K562 (cell line): Measurements from ENCODE around the gene SLCO1B1. TPM values are rescaled to one million over a fixed set of nuclear protein-coding genes. Genes with fewer than 3 reads are reported as not detected.

Source experiments
- ATAC-seq: fragments of 200-7000 bp; cut with Tn5 transposase; 3 replicates; pipeline ENCODE4 v1.9.1; 2020; ENCODE audit warnings: moderate library complexity
- BruUV-seq: library from RNA; stranded (reverse); fragments of 400-500 nt; replicated peaks from 2 replicates; lab custom pipeline; 2021; lab: Mats Ljungman, UMichigan
- CTCF ChIA-PET: fragments of 300-600 bp; formaldehyde crosslinking; extraction: SDS; loops from one replicate; lab custom pipeline; 2021; ENCODE audit warnings: low intra/inter-chr PET ratio; lab: Yijun Ruan, JAX
- POLR2A ChIA-PET: fragments of 300-600, 350-650 bp; sonication (Branson Sonifier 250); formaldehyde crosslinking; extraction: SDS; loops from one replicate; lab custom pipeline; 2021; ENCODE audit warnings: antibody characterized with exemption, inconsistent platforms; lab: Yijun Ruan, JAX
- DNase-seq, 4 experiments: peaks; one replicate each; pipeline versions ENCODE4 v3.0.0 to v3.0.0-alpha.2; 2011 to 2018; ENCODE audit warnings: low spot score in 3 of 4, mixed read lengths in 3 of 4; ENCODE audit errors: extremely low read depth in 1 of 4
- FAIRE-seq: peaks from 2 replicates; lab custom pipeline; 2011; peaks lifted over from hg19 to GRCh38; lab: Jason Lieb, UNC
- H2AFZ ChIP-seq: 2 replicates; pipeline ENCODE4 v1.6.0; 2011; ENCODE audit warnings: low read depth, low read length, control low read depth, inconsistent platforms
- H3K27ac ChIP-seq: fragments of 200-600 bp; 3 replicates; pipeline ENCODE4 v1.8.0; 2011; ENCODE audit warnings: low read depth, mild to moderate bottlenecking, control low read depth, inconsistent platforms, low read length, moderate library complexity, mixed read lengths; ENCODE audit errors: extremely low read depth
- H3K27me3 ChIP-seq, 2 experiments: fragments of 300-600 bp in 1 of 2; 2 replicates in 1 of 2; 3 replicates in 1 of 2; pipeline versions ENCODE4 v1.6.0 to v1.8.0; 2011; ENCODE audit warnings: inconsistent platforms in 2 of 2, low read length in 2 of 2, mild to moderate bottlenecking in 1 of 2, mixed read lengths in 1 of 2, moderate library complexity in 1 of 2; ENCODE audit not compliant: control insufficient read depth in 2 of 2, insufficient read depth in 2 of 2
- H3K36me3 ChIP-seq: fragments of 300-600 bp; 3 replicates; pipeline ENCODE4 v1.8.0; 2011; ENCODE audit warnings: mild to moderate bottlenecking, low read length, inconsistent platforms; ENCODE audit not compliant: control insufficient read depth, insufficient read depth
- H3K4me1 ChIP-seq, 2 experiments: fragments of 200-600 bp in 1 of 2; replicated peaks in 1 of 2; 2 replicates in 1 of 2; 3 replicates in 1 of 2; pipeline versions ENCODE4 v1.5.1 to v1.8.0; 2011; ENCODE audit warnings: inconsistent platforms in 2 of 2, low read length in 2 of 2, mild to moderate bottlenecking in 1 of 2, mixed read lengths in 1 of 2, moderate library complexity in 1 of 2; ENCODE audit not compliant: control insufficient read depth in 2 of 2, insufficient read depth in 2 of 2
- H3K4me2 ChIP-seq: 2 replicates; pipeline ENCODE4 v1.6.1; 2011; ENCODE audit warnings: low read length, control low read depth, inconsistent platforms, mixed read lengths; ENCODE audit not compliant: insufficient read depth
- H3K4me3 ChIP-seq: fragments of 200-600 bp; sonication (generic), shearing (Covaris generic); 2 replicates; pipeline ENCODE4 v1.5.1; 2016; ENCODE audit warnings: control low read depth, inconsistent platforms
- H3K79me2 ChIP-seq: fragments of 200-600 bp; 3 replicates; pipeline ENCODE4 v1.8.0; 2011; ENCODE audit warnings: low read length, inconsistent platforms; ENCODE audit not compliant: control insufficient read depth, insufficient read depth
- H3K9ac ChIP-seq, 2 experiments: 2 replicates each; pipeline versions ENCODE4 v1.6.0 to v1.6.1; 2011; ENCODE audit warnings: low read depth in 2 of 2, low read length in 2 of 2, control low read depth in 1 of 2, inconsistent platforms in 1 of 2, mild to moderate bottlenecking in 1 of 2, mixed read lengths in 1 of 2; ENCODE audit not compliant: insufficient read depth in 1 of 2
- H3K9me1 ChIP-seq: one replicate; pipeline ENCODE4 v1.6.0; 2011; ENCODE audit warnings: inconsistent platforms, mild to moderate bottlenecking, low read length, moderate library complexity; ENCODE audit not compliant: control insufficient read depth, insufficient read depth
- H3K9me3 ChIP-seq: replicated peaks from 2 replicates; pipeline ENCODE4 v1.5.1; 2011; ENCODE audit warnings: low read depth, low read length, inconsistent platforms; ENCODE audit not compliant: control insufficient read depth, insufficient read depth
- H4K20me1 ChIP-seq: replicated peaks from 2 replicates; pipeline ENCODE4 v1.6.1; 2011; ENCODE audit warnings: low read length, inconsistent platforms, mixed read lengths; ENCODE audit not compliant: control insufficient read depth, insufficient read depth
- BRF1 ChIP-seq: IDR thresholded peaks from 3 replicates; pipeline ENCODE4 v1.6.1; 2011; ENCODE audit warnings: borderline replicate concordance, mild to moderate bottlenecking; ENCODE audit not compliant: insufficient read length; ENCODE audit errors: extremely low read depth
- CCNT2 ChIP-seq: IDR thresholded peaks from 2 replicates; pipeline ENCODE4 v1.6.1; 2011; ENCODE audit warnings: borderline replicate concordance, low read depth, mild to moderate bottlenecking, moderate library complexity, mixed read lengths, low read length; ENCODE audit not compliant: insufficient read length; ENCODE audit errors: extremely low read depth
- CEBPG ChIP-seq, 3 experiments: fragments of 200-800 bp in 1 of 3; sonication (Bioruptor generic) in 1 of 3; sonication (generic) in 1 of 3; formaldehyde crosslinking in 1 of 3; IDR thresholded peaks in 2 of 3; conservative IDR thresholded peaks in 1 of 3; 2 replicates each; pipeline versions ENCODE4 v1.6.1 to v1.8.0; 2016 to 2022; ENCODE audit warnings: missing compliant biosample characterization in 2 of 3, missing genetic modification characterization in 2 of 3, mild to moderate bottlenecking in 1 of 3, missing genetic modification reagents in 1 of 3
- CHD4 ChIP-seq: fragments of 200-600 bp; sonication (generic); IDR thresholded peaks from 3 replicates; pipeline ENCODE4 v1.6.1; 2012; ENCODE audit warnings: low read depth, mild to moderate bottlenecking, mixed read lengths, low read length, inconsistent platforms; ENCODE audit not compliant: insufficient read depth, insufficient replicate concordance, poor library complexity, severe bottlenecking
- FOXA1 ChIP-seq: fragments of 450-650 bp; IDR thresholded peaks from 2 replicates; pipeline ENCODE4 v1.6.1; 2016; ENCODE audit warnings: mild to moderate bottlenecking, borderline replicate concordance
- FOXM1 ChIP-seq, 2 experiments: fragments of 450-650 bp in 1 of 2; sonication (generic) in 1 of 2; formaldehyde crosslinking in 1 of 2; IDR thresholded peaks; 2 replicates each; pipeline versions ENCODE4 v1.6.1 to v1.9.0; 2017 to 2022; ENCODE audit warnings: low read depth in 2 of 2, mild to moderate bottlenecking in 2 of 2, missing genetic modification reagents in 1 of 2, moderate library complexity in 1 of 2
- HIVEP1 ChIP-seq: fragments of 250-450 bp; sonication (Bioruptor Pico); IDR thresholded peaks from 2 replicates; pipeline ENCODE4 v1.4.0; 2020; ENCODE audit warnings: mild to moderate bottlenecking
- NCOA6 ChIP-seq: fragments of 450-650 bp; IDR thresholded peaks from 2 replicates; pipeline ENCODE4 v1.6.1; 2017; ENCODE audit warnings: mild to moderate bottlenecking
- NFE2L1 ChIP-seq: fragments of 450-650 bp; IDR thresholded peaks from 2 replicates; pipeline ENCODE4 v1.6.1; 2016; ENCODE audit warnings: missing genetic modification characterization, low read depth, mild to moderate bottlenecking, missing compliant biosample characterization, moderate library complexity, borderline replicate concordance
- NR2C1 ChIP-seq, 2 experiments: fragments of 450-650 bp; IDR thresholded peaks; 2 replicates each; pipeline ENCODE4 v1.6.1; 2017; ENCODE audit warnings: mild to moderate bottlenecking in 2 of 2, antibody characterized with exemption in 1 of 2, inconsistent platforms in 1 of 2, missing compliant biosample characterization in 1 of 2, missing genetic modification characterization in 1 of 2
- POLR3G ChIP-seq: IDR thresholded peaks from 2 replicates; pipeline ENCODE4 v1.6.1; 2011; ENCODE audit not compliant: insufficient read length, insufficient replicate concordance; ENCODE audit errors: extremely low read depth
- SMAD1 ChIP-seq: fragments of 150-350 bp; IDR thresholded peaks from 2 replicates; pipeline ENCODE4 v1.6.1; 2014; ENCODE audit warnings: low read length, low read depth; ENCODE audit not compliant: partially characterized antibody
- SMARCE1 ChIP-seq: fragments of 450-650 bp; IDR thresholded peaks from 2 replicates; pipeline ENCODE4 v1.7.1; 2016; ENCODE audit warnings: mild to moderate bottlenecking
- TAF9B ChIP-seq: fragments of 450-650 bp; IDR thresholded peaks from 2 replicates; pipeline ENCODE4 v1.6.1; 2018; ENCODE audit warnings: mild to moderate bottlenecking; ENCODE audit not compliant: partially characterized antibody
- TEAD1 ChIP-seq, 2 experiments: fragments of 450-650 bp in 1 of 2; sonication (generic) in 1 of 2; formaldehyde crosslinking; IDR thresholded peaks; 2 replicates each; pipeline versions ENCODE4 v1.4.0 to v1.8.0; 2020 to 2022; ENCODE audit warnings: mild to moderate bottlenecking in 2 of 2, missing genetic modification reagents in 1 of 2
- ZNF224 ChIP-seq: sonication (generic); formaldehyde crosslinking; IDR thresholded peaks from 2 replicates; pipeline ENCODE4 v1.8.0; 2022; ENCODE audit warnings: mild to moderate bottlenecking, missing genetic modification reagents
- ZNF41 ChIP-seq: fragments of 250-450 bp; sonication (Bioruptor Pico); conservative IDR thresholded peaks from 2 replicates; pipeline ENCODE4 v1.4.0; 2020; ENCODE audit warnings: mild to moderate bottlenecking
- ZNF695 ChIP-seq: fragments of 450-650 bp; formaldehyde crosslinking; IDR thresholded peaks from 2 replicates; pipeline ENCODE4 v1.4.0; 2020; ENCODE audit warnings: mild to moderate bottlenecking, moderate library complexity
- WGBS: fragments of 100-300 bp; shearing (Covaris generic); methylation state at CpG from one replicate; pipeline ENCODE4 v1.1.6; 2016; ENCODE audit warnings: low coverage, mixed read lengths; ENCODE audit not compliant: insufficient coverage; ENCODE audit errors: missing lambda C conversion rate; 5-methylcytosine and 5-hydroxymethylcytosine counted together
- in situ Hi-C: fragments of 300-500 bp; cut with MboI; formaldehyde crosslinking; loops from 4 replicates; pipeline ENCODE4 v1.15.0; 2018; ENCODE audit warnings: inconsistent platforms, mixed read lengths
- intact Hi-C: fragments of 100-400 bp; cut with micrococcal nuclease; formaldehyde crosslinking; loops from 2 replicates; pipeline ENCODE4 v1.14.2; 2022
- polyA plus RNA-seq, 8 experiments: library from polyadenylated mRNA; depleted of rRNA in 4 of 8; stranded (reverse) in 5 of 8; unstranded in 3 of 8; fragments of >200 nt; fragmentation: Nextera tagmentation in 2 of 8; fragmentation: Illumina TruSeq in 1 of 8; extraction: Ambion mirVana in 2 of 8; extraction: Trizol in 1 of 8; gene quantifications; 2 replicates each; pipeline versions ENCODE4 v1.2.1 to v1.2.3, GENCODE V29; 2011 to 2014; ENCODE audit warnings: inconsistent platforms in 1 of 8, missing spikeins in 1 of 8
- total RNA-seq, 7 experiments: library from RNA; depleted of rRNA in 6 of 7; stranded (reverse); fragments of >200 nt in 6 of 7; fragmentation: Illumina TruSeq in 2 of 7; extraction: Trizol in 2 of 7; gene quantifications; 2 replicates each; pipeline versions ENCODE4 v1.2.1 to v1.2.3, GENCODE V29; 2011 to 2021; ENCODE audit warnings: low replicate concordance in 1 of 7
- TF ChIP-seq, protein P1 (sequence below): fragments of 450-650 bp; formaldehyde crosslinking; IDR thresholded peaks from 2 replicates; pipeline ENCODE4 v1.4.0; 2020; ENCODE audit warnings: mild to moderate bottlenecking, mixed read lengths
- TF ChIP-seq, protein P2 (sequence below): fragments of 450-650 bp; IDR thresholded peaks from 2 replicates; pipeline ENCODE4 v1.6.1; 2017; ENCODE audit warnings: mild to moderate bottlenecking, moderate library complexity

The SLCO1B1 gene
- total and polyA plus RNA-seq, 9 of the 15 experiments (the other 6 are each of a cell fraction or from before 2014, with no cell fraction given): 0.04 TPM; not detected in 8

GRCh38 chr12:21151184-21151583 lies 20.2 kb downstream of the SLCO1B1 start:
- Histone ChIP-seq H3K9ac (no peak overlapping the region), H3K4me2 (no peak overlapping the region), H3K27ac (no peak overlapping the region), H3K9me3 (no peaks in the 10 kb centered on the region), H3K9me1 (no peaks in the 10 kb centered on the region), H3K4me1 (no peaks in the 10 kb centered on the region), H3K36me3 (no peaks in the 10 kb centered on the region), H3K79me2 (no peaks in the 10 kb centered on the region), H4K20me1 (no peaks in the 10 kb centered on the region), H2AFZ (no peak overlapping the region), H3K4me3 (no peak overlapping the region), H3K27me3 (no peaks in the 10 kb centered on the region)
- WGBS: 2% methylated on average over 3 of the region's 3 CpGs
- in situ Hi-C loops (no loop called here), intact Hi-C loops (no loop called here)
- no TSS peak for BruUV-seq
- DNase-seq (no peak), ATAC-seq (no peak), FAIRE-seq (no peak)
- TF ChIP-seq POLR3G: no peak
- TF ChIP-seq ZNF41 (CRISPR knock-in tag): no peak
- no peak for TF ChIP-seq ZNF695 (CRISPR knock-in tag)
- TF ChIP-seq FOXM1 (IDR thresholded peaks at IDR 0.05; ENCODE audit: low read depth): no peak
- no peak for TF ChIP-seq FOXM1 (CRISPR knock-in tag; IDR thresholded peaks at IDR 0.05; ENCODE audit: low read depth)
- TF ChIP-seq ZNF224 (CRISPR knock-in tag): no peak
- no peak for TF ChIP-seq SMAD1
- no peak for TF ChIP-seq BRF1
- TF ChIP-seq FOXA1: no peak
- TF ChIP-seq TAF9B: no peak
- no peak for TF ChIP-seq SMARCE1
- TF ChIP-seq, protein P1, sequence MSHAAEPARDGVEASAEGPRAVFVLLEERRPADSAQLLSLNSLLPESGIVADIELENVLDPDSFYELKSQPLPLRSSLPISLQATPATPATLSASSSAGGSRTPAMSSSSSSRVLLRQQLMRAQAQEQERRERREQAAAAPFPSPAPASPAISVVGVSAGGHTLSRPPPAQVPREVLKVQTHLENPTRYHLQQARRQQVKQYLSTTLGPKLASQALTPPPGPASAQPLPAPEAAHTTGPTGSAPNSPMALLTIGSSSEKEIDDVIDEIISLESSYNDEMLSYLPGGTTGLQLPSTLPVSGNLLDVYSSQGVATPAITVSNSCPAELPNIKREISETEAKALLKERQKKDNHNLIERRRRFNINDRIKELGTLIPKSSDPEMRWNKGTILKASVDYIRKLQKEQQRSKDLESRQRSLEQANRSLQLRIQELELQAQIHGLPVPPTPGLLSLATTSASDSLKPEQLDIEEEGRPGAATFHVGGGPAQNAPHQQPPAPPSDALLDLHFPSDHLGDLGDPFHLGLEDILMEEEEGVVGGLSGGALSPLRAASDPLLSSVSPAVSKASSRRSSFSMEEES (CRISPR knock-in tag): no peak
- TF ChIP-seq HIVEP1 (CRISPR knock-in tag): no peak
- no peak for TF ChIP-seq CEBPG (CRISPR knock-in tag; IDR thresholded peaks at IDR 0.05)
- TF ChIP-seq CEBPG (tag; conservative IDR thresholded peaks at IDR 0.05 in 1 of 2, IDR thresholded peaks at IDR 0.05 in 1 of 2): no peak
- no peak for TF ChIP-seq NR2C1 (IDR thresholded peaks at IDR 0.05)
- TF ChIP-seq NR2C1 (tag; IDR thresholded peaks at IDR 0.05): no peak
- TF ChIP-seq NFE2L1 (tag): no peak
- TF ChIP-seq CHD4: no peak
- no peak for TF ChIP-seq NCOA6
- TF ChIP-seq, protein P2, sequence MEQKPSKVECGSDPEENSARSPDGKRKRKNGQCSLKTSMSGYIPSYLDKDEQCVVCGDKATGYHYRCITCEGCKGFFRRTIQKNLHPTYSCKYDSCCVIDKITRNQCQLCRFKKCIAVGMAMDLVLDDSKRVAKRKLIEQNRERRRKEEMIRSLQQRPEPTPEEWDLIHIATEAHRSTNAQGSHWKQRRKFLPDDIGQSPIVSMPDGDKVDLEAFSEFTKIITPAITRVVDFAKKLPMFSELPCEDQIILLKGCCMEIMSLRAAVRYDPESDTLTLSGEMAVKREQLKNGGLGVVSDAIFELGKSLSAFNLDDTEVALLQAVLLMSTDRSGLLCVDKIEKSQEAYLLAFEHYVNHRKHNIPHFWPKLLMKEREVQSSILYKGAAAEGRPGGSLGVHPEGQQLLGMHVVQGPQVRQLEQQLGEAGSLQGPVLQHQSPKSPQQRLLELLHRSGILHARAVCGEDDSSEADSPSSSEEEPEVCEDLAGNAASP: no peak
- TF ChIP-seq TEAD1 (CRISPR knock-in tag; IDR thresholded peaks at IDR 0.05): no peak
- TF ChIP-seq CCNT2: no peak
- ChIA-PET CTCF (no interaction called here), POLR2A (no interaction called here)
